HCEC 1CT (cell line): ENCODE results near the gene HEPHL1.
"Not testable (repeated sequence)": the region's sequence is repeated elsewhere in the genome, so short reads cannot be mapped to it uniquely, and the experiment has no call there.

Experiments
- DNase-seq: peaks from one replicate; pipeline ENCODE4 v3.0.0-alpha.2; 2017

HEPHL1 gene

GRCh38 chr11:94020777-94021481, at the start of gene HEPHL1:
HEPHL1 (plus strand) TSS chr11:94021354; CDS start chr11:94021369, 15 bp downstream.
- peak; percentile 11 for DNase-seq

- DNase-seq = no peak
These were observed 48.4 kb upstream of the HEPHL1 start for GRCh38 chr11:93972790-93973189.

- DNase-seq = not testable (repeated sequence)
These were observed 47.7 kb upstream of the HEPHL1 start for GRCh38 chr11:93973322-93974051.

GRCh38 chr11:93974759-93975158, 46.4 kb upstream of the HEPHL1 start:
- DNase-seq = no peak

GRCh38 chr11:93976577-93977254, 44.4 kb upstream of the HEPHL1 start:
- not testable (repeated sequence) for DNase-seq

- no peak for DNase-seq
These were observed 37.5 kb upstream of the HEPHL1 start for GRCh38 chr11:93983542-93984195.

- DNase-seq = no peak
These were observed 37.0 kb upstream of the HEPHL1 start for GRCh38 chr11:93984196-93984567.

- no peak for DNase-seq
These were observed 36.2 kb upstream of the HEPHL1 start for GRCh38 chr11:93984936-93985335.

- DNase-seq = no peak
These were observed 34.4 kb upstream of the HEPHL1 start for GRCh38 chr11:93986716-93987115.

GRCh38 chr11:93988455-93988854, 32.7 kb upstream of the HEPHL1 start:
- DNase-seq = no peak

GRCh38 chr11:93988912-93989311, 32.2 kb upstream of the HEPHL1 start:
- DNase-seq = no peak

- DNase-seq = no peak
These were observed 27.4 kb upstream of the HEPHL1 start for GRCh38 chr11:93993747-93994146.

GRCh38 chr11:93997741-93998140, 23.4 kb upstream of the HEPHL1 start:
- no peak for DNase-seq

- peak; percentile 16 for DNase-seq
These were observed 20.5 kb upstream of the HEPHL1 start for GRCh38 chr11:94000659-94001058.

- DNase-seq = no peak
These were observed 18.9 kb upstream of the HEPHL1 start for GRCh38 chr11:94002226-94002625.

GRCh38 chr11:94007426-94007825, 13.7 kb upstream of the HEPHL1 start:
- DNase-seq = no peak

- no peak for DNase-seq
These were observed 13.2 kb upstream of the HEPHL1 start for GRCh38 chr11:94007906-94008305.

GRCh38 chr11:94010136-94010535, 11.0 kb upstream of the HEPHL1 start:
- no peak for DNase-seq

GRCh38 chr11:94011478-94011877, 9.7 kb upstream of the HEPHL1 start:
- DNase-seq = no peak

- no peak for DNase-seq
These were observed 3.7 kb upstream of the HEPHL1 start for GRCh38 chr11:94017446-94017845.

GRCh38 chr11:94018721-94019120, 2.4 kb upstream of the HEPHL1 start:
- DNase-seq = no peak

GRCh38 chr11:94023856-94024255, 2.7 kb downstream of the HEPHL1 start:
- no peak for DNase-seq

- no peak for DNase-seq
These were observed 3.4 kb downstream of the HEPHL1 start for GRCh38 chr11:94024547-94024946.
